Measurements from ENCODE around the gene LRRC47. TPM values are rescaled to one million over a fixed set of nuclear protein-coding genes. Genes with fewer than 3 reads are reported as not detected.
A peak's percentile ranks its signal among the peaks of the same experiment; 100 is the strongest.

The LRRC47 gene
- total RNA-seq = 36.4 and 38.9 TPM in 2 replicates

GRCh38 chr1:3796215-3797061, at the start of gene LRRC47:
LRRC47 (minus strand) TSS chr1:3796498; CDS start chr1:3796476, 22 bp downstream.
- no peak for DNase-seq (ENCODE audit: low read depth)

GRCh38 chr1:3842912-3843311, 46.6 kb upstream of the LRRC47 start:
- no peak overlapping the region for H3K4me3 ChIP-seq (ENCODE audit: low read depth, low read length)
- no peak for TF ChIP-seq CTCF (conservative IDR thresholded peaks at IDR 0.05; ENCODE audit: low read depth, low read length)
- DNase-seq (ENCODE audit: low read depth) = no peak

More at GRCh38 chr1:3796215-3797061, at the start of gene LRRC47:
- no peak for TF ChIP-seq CTCF (conservative IDR thresholded peaks at IDR 0.05; ENCODE audit: low read depth, low read length)
- peak within 1 kb of the TSS; percentile 95 for H3K4me3 ChIP-seq (ENCODE audit: low read depth, low read length)

- H3K4me3 ChIP-seq (ENCODE audit: low read depth, low read length) = no peak overlapping the region
- DNase-seq (ENCODE audit: low read depth) = no peak
- TF ChIP-seq CTCF (conservative IDR thresholded peaks at IDR 0.05; ENCODE audit: low read depth, low read length) = no peak
Observed at GRCh38 chr1:3841491-3841890, 45.2 kb upstream of the LRRC47 start.

DNA sequence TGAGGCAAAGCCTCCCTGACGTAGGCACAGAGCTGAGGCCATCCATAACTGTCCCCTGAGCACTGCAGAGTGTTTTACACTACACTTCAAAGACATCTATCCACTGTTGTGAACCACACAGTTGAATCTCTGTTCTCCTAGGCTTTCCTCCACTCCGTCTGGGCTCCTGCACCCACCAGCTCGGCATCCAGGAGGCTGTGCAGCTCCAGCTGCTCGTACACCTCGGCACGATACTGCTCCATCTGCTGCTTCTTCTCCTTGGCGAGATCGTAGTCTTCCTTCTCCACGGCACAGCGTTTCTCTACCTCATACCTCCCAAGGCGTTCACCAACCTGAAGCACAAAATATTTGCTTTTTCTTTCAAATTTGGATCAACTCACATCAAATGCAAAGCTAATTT, 42.5 kb upstream of the LRRC47 start:
- TF ChIP-seq CTCF (conservative IDR thresholded peaks at IDR 0.05; ENCODE audit: low read depth, low read length) = no peak

GRCh38 chr1:3837685-3838084, 41.4 kb upstream of the LRRC47 start:
- no peak overlapping the region for H3K4me3 ChIP-seq (ENCODE audit: low read depth, low read length)
- TF ChIP-seq CTCF (conservative IDR thresholded peaks at IDR 0.05; ENCODE audit: low read depth, low read length) = no peak
- DNase-seq (ENCODE audit: low read depth) = no peak

More for the DNA sequence above, 42.5 kb upstream of the LRRC47 start:
- DNase-seq (ENCODE audit: low read depth) = no peak
- H3K4me3 ChIP-seq (ENCODE audit: low read depth, low read length) = no peak overlapping the region

- no peak for TF ChIP-seq CTCF (conservative IDR thresholded peaks at IDR 0.05; ENCODE audit: low read depth, low read length)
- no peak for DNase-seq (ENCODE audit: low read depth)
- no peak overlapping the region for H3K4me3 ChIP-seq (ENCODE audit: low read depth, low read length)
Observed at GRCh38 chr1:3837200-3837599, 40.9 kb upstream of the LRRC47 start.

DNA sequence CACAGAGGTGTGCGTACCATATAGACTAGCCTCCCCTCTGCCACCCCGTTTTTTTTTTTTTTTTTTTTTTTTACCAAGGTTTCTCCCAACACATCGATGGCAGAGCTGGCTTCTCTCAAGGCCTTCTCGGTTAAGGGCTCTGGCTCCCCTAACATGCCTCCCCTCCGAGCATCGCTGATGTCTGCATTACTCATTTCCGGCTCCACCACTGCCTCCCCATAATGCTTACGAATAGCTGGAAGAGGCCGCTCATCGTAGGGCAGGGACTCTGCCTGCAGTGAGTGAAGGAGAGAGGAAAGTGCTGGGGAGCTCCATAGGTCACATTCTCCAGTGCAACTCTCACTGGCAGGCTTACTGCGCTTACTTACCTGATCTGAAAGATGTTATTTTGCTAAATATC, 40.1 kb upstream of the LRRC47 start:
- H3K4me3 ChIP-seq (ENCODE audit: low read depth, low read length) = no peak overlapping the region
- TF ChIP-seq CTCF (conservative IDR thresholded peaks at IDR 0.05; ENCODE audit: low read depth, low read length) = no peak
- DNase-seq (ENCODE audit: low read depth) = no peak
